ENCODE results near the gene IHH.

Gene IHH

GRCh38 chr2:219035942-219036341 lies 24.8 kb downstream of the IHH start:
- Mint-ChIP-seq H3K36me3 (ENCODE audit: low read depth) (no peaks in the 10 kb centered on the region), H3K9me3 (no peaks in the 10 kb centered on the region), H3K27me3 (peaks cover 67% of the 10 kb centered on the region), H3K27ac (no peak overlapping the region), H3K4me3 (no peak overlapping the region), H3K4me1 (ENCODE audit: low read depth) (no peaks in the 10 kb centered on the region)
- no peak for DNase-seq

- no peak overlapping the region for H3K27ac Mint-ChIP-seq
- H3K4me3 Mint-ChIP-seq = no peak overlapping the region
- H3K4me1 Mint-ChIP-seq (ENCODE audit: low read depth) = no peaks in the 10 kb centered on the region
- no peak for DNase-seq
- H3K9me3 Mint-ChIP-seq = no peaks in the 10 kb centered on the region
- H3K27me3 Mint-ChIP-seq = peaks cover 63% of the 10 kb centered on the region
- no peaks in the 10 kb centered on the region for H3K36me3 Mint-ChIP-seq (ENCODE audit: low read depth)
Measured at GRCh38 chr2:219034823-219035222, 25.9 kb downstream of the IHH start.

GRCh38 chr2:219032051-219032745 lies 28.5 kb downstream of the IHH start:
- H3K27ac Mint-ChIP-seq = no peak overlapping the region
- peaks cover 52% of the 10 kb centered on the region for H3K27me3 Mint-ChIP-seq
- no peak overlapping the region for H3K4me3 Mint-ChIP-seq
- H3K9me3 Mint-ChIP-seq = no peaks in the 10 kb centered on the region
- H3K4me1 Mint-ChIP-seq (ENCODE audit: low read depth) = no peaks in the 10 kb centered on the region
- H3K36me3 Mint-ChIP-seq (ENCODE audit: low read depth) = no peaks in the 10 kb centered on the region
- no peak for DNase-seq

GRCh38 chr2:219031005-219031738 lies 29.5 kb downstream of the IHH start:
- H3K36me3 Mint-ChIP-seq (ENCODE audit: low read depth) = no peaks in the 10 kb centered on the region
- no peaks in the 10 kb centered on the region for H3K9me3 Mint-ChIP-seq
- H3K27me3 Mint-ChIP-seq = peaks cover 49% of the 10 kb centered on the region
- no peak for DNase-seq
- no peak overlapping the region for H3K4me3 Mint-ChIP-seq
- H3K27ac Mint-ChIP-seq = no peak overlapping the region
- no peaks in the 10 kb centered on the region for H3K4me1 Mint-ChIP-seq (ENCODE audit: low read depth)

- no peak overlapping the region for H3K4me3 Mint-ChIP-seq
Measured at GRCh38 chr2:219030177-219030940, 30.4 kb downstream of the IHH start.

GRCh38 chr2:219029829-219030165 lies 30.9 kb downstream of the IHH start:
- DNase-seq = peak; percentile 84
- H3K27me3 Mint-ChIP-seq = peaks cover 35% of the 10 kb centered on the region
- H3K9me3 Mint-ChIP-seq = no peaks in the 10 kb centered on the region
- H3K4me3 Mint-ChIP-seq = no peak overlapping the region
- no peaks in the 10 kb centered on the region for H3K36me3 Mint-ChIP-seq (ENCODE audit: low read depth)
- H3K4me1 Mint-ChIP-seq (ENCODE audit: low read depth) = no peaks in the 10 kb centered on the region
- H3K27ac Mint-ChIP-seq = no peak overlapping the region

More at GRCh38 chr2:219030177-219030940, 30.4 kb downstream of the IHH start:
- Mint-ChIP-seq H3K4me1 (ENCODE audit: low read depth) (no peaks in the 10 kb centered on the region), H3K27ac (no peak overlapping the region), H3K9me3 (no peaks in the 10 kb centered on the region), H3K36me3 (ENCODE audit: low read depth) (no peaks in the 10 kb centered on the region), H3K27me3 (peaks cover 41% of the 10 kb centered on the region)
- no peak for DNase-seq

- no peaks in the 10 kb centered on the region for H3K4me1 Mint-ChIP-seq (ENCODE audit: low read depth)
- no peak overlapping the region for H3K27ac Mint-ChIP-seq
- H3K27me3 Mint-ChIP-seq = peaks cover 30% of the 10 kb centered on the region
- H3K36me3 Mint-ChIP-seq (ENCODE audit: low read depth) = no peaks in the 10 kb centered on the region
- H3K4me3 Mint-ChIP-seq = no peak overlapping the region
- H3K9me3 Mint-ChIP-seq = no peaks in the 10 kb centered on the region
- no peak for DNase-seq
Measured at GRCh38 chr2:219028996-219029828, 31.5 kb downstream of the IHH start.

- no peak overlapping the region for H3K4me3 Mint-ChIP-seq
- no peak for DNase-seq
- H3K4me1 Mint-ChIP-seq (ENCODE audit: low read depth) = no peaks in the 10 kb centered on the region
- no peaks in the 10 kb centered on the region for H3K36me3 Mint-ChIP-seq (ENCODE audit: low read depth)
- H3K27ac Mint-ChIP-seq = no peak overlapping the region
- peaks cover 27% of the 10 kb centered on the region for H3K27me3 Mint-ChIP-seq
- H3K9me3 Mint-ChIP-seq = no peaks in the 10 kb centered on the region
Measured at GRCh38 chr2:219028141-219028540, 32.6 kb downstream of the IHH start.

GRCh38 chr2:219027511-219028055 lies 33.1 kb downstream of the IHH start:
- peaks cover 24% of the 10 kb centered on the region for H3K27me3 Mint-ChIP-seq
- H3K36me3 Mint-ChIP-seq (ENCODE audit: low read depth) = no peaks in the 10 kb centered on the region
- no peaks in the 10 kb centered on the region for H3K9me3 Mint-ChIP-seq
- DNase-seq = no peak
- no peak overlapping the region for H3K4me3 Mint-ChIP-seq
- H3K4me1 Mint-ChIP-seq (ENCODE audit: low read depth) = no peaks in the 10 kb centered on the region
- H3K27ac Mint-ChIP-seq = no peak overlapping the region

GRCh38 chr2:219026946-219027345 lies 33.8 kb downstream of the IHH start:
- H3K36me3 Mint-ChIP-seq (ENCODE audit: low read depth) = no peaks in the 10 kb centered on the region
- no peaks in the 10 kb centered on the region for H3K9me3 Mint-ChIP-seq
- no peaks in the 10 kb centered on the region for H3K4me1 Mint-ChIP-seq (ENCODE audit: low read depth)
- H3K4me3 Mint-ChIP-seq = no peak overlapping the region
- H3K27me3 Mint-ChIP-seq = peaks cover 20% of the 10 kb centered on the region
- no peak overlapping the region for H3K27ac Mint-ChIP-seq
- no peak for DNase-seq

- Mint-ChIP-seq H3K27ac (no peak overlapping the region), H3K36me3 (ENCODE audit: low read depth) (no peaks in the 10 kb centered on the region), H3K9me3 (no peaks in the 10 kb centered on the region), H3K4me1 (ENCODE audit: low read depth) (no peaks in the 10 kb centered on the region), H3K27me3 (peaks cover 13% of the 10 kb centered on the region), H3K4me3 (no peak overlapping the region)
- no peak for DNase-seq
Measured at GRCh38 chr2:219025637-219026585, 34.8 kb downstream of the IHH start.

GRCh38 chr2:219024059-219024458 lies 36.7 kb downstream of the IHH start:
- peaks cover 4% of the 10 kb centered on the region for H3K27me3 Mint-ChIP-seq
- no peaks in the 10 kb centered on the region for H3K36me3 Mint-ChIP-seq (ENCODE audit: low read depth)
- DNase-seq = no peak
- H3K4me3 Mint-ChIP-seq = no peak overlapping the region
- no peaks in the 10 kb centered on the region for H3K4me1 Mint-ChIP-seq (ENCODE audit: low read depth)
- H3K27ac Mint-ChIP-seq = no peak overlapping the region
- H3K9me3 Mint-ChIP-seq = no peaks in the 10 kb centered on the region

- Mint-ChIP-seq H3K36me3 (ENCODE audit: low read depth) (no peaks in the 10 kb centered on the region), H3K27me3 (peaks cover 11% of the 10 kb centered on the region), H3K27ac (no peak overlapping the region), H3K4me1 (ENCODE audit: low read depth) (no peaks in the 10 kb centered on the region), H3K4me3 (no peak overlapping the region), H3K9me3 (no peaks in the 10 kb centered on the region)
- no peak for DNase-seq
Measured at GRCh38 chr2:219023045-219023605, 37.6 kb downstream of the IHH start.
